GM12878 (cell line): Measurements from ENCODE around the gene NAA20. TPM values are rescaled to one million over a fixed set of nuclear protein-coding genes. Genes with fewer than 3 reads are reported as not detected.

ENCODE experiments used
- BHLHE40 ChIP-seq, 2 experiments: fragments of 450-650 bp in 1 of 2; IDR thresholded peaks; 2 replicates each; pipeline ENCODE4 v1.6.1; 2011 to 2017; ENCODE audit warnings: low read depth in 2 of 2, borderline replicate concordance in 1 of 2, improper control_type of control experiment in 1 of 2, low read length in 1 of 2, mild to moderate bottlenecking in 1 of 2
- CREB1 ChIP-seq: IDR thresholded peaks from 2 replicates; pipeline ENCODE4 v1.6.1; 2012; ENCODE audit warnings: low read depth, mild to moderate bottlenecking, inconsistent platforms
- GATAD2B ChIP-seq: fragments of 450-650 bp; conservative IDR thresholded peaks from 2 replicates; pipeline ENCODE4 v1.6.1; 2017; ENCODE audit warnings: low read depth, mild to moderate bottlenecking, moderate library complexity
- MEF2A ChIP-seq: IDR thresholded peaks from 2 replicates; pipeline ENCODE4 v1.6.1; 2011; ENCODE audit warnings: low read depth, mild to moderate bottlenecking, low read length, moderate library complexity; ENCODE audit not compliant: insufficient read depth
- NFIC ChIP-seq: IDR thresholded peaks from 2 replicates; pipeline ENCODE4 v1.6.1; 2012; ENCODE audit warnings: low read depth, mild to moderate bottlenecking, inconsistent platforms, low read length, moderate library complexity
- NR2C2 ChIP-seq: IDR thresholded peaks from 2 replicates; pipeline ENCODE4 v1.6.1; 2011; ENCODE audit warnings: borderline replicate concordance, low read depth; ENCODE audit not compliant: control insufficient read depth, insufficient read length
- NR2F1 ChIP-seq: fragments of 450-650 bp; conservative IDR thresholded peaks from 2 replicates; pipeline ENCODE4 v1.6.1; 2017; ENCODE audit warnings: mild to moderate bottlenecking
- RAD51 ChIP-seq: fragments of 450-650 bp; IDR thresholded peaks from 2 replicates; pipeline ENCODE4 v1.6.1; 2016; ENCODE audit warnings: moderate library complexity, mild to moderate bottlenecking, inconsistent platforms
- RCOR1 ChIP-seq: conservative IDR thresholded peaks from 2 replicates; pipeline ENCODE4 v1.6.1; 2012; ENCODE audit warnings: low read depth, low read length, improper control_type of control experiment
- RFX5 ChIP-seq: IDR thresholded peaks from 2 replicates; pipeline ENCODE4 v1.6.1; 2011; ENCODE audit warnings: low read depth, low read length, improper control_type of control experiment
- SMAD1 ChIP-seq: fragments of 450-650 bp; IDR thresholded peaks from 2 replicates; pipeline ENCODE4 v1.6.1; 2018; ENCODE audit warnings: mild to moderate bottlenecking, low read depth; ENCODE audit not compliant: partially characterized antibody
- STAT1 ChIP-seq: fragments of 450-650 bp; conservative IDR thresholded peaks from 2 replicates; pipeline ENCODE4 v1.6.1; 2014; ENCODE audit warnings: antibody characterized with exemption, mild to moderate bottlenecking
- STAT3 ChIP-seq: IDR thresholded peaks from 2 replicates; pipeline ENCODE4 v1.6.1; 2011; ENCODE audit warnings: low read depth, low read length, improper control_type of control experiment
- SUPT20H ChIP-seq: IDR thresholded peaks from 2 replicates; pipeline ENCODE4 v1.6.1; 2011; ENCODE audit warnings: low read depth, mild to moderate bottlenecking, low read length, moderate library complexity, borderline replicate concordance; ENCODE audit not compliant: control insufficient read depth
- ZZZ3 ChIP-seq: IDR thresholded peaks from 2 replicates; pipeline ENCODE4 v1.6.1; 2011; ENCODE audit warnings: low read depth; ENCODE audit not compliant: control insufficient read depth, insufficient read length
- polyA plus RNA-seq, 11 experiments: library from polyadenylated mRNA; depleted of rRNA in 4 of 11; unstranded in 6 of 11; stranded (reverse) in 5 of 11; fragments of >200 nt; fragmentation: Nextera tagmentation in 4 of 11; fragmentation: Illumina TruSeq in 1 of 11; extraction: Ambion mirVana in 4 of 11; extraction: Trizol in 1 of 11; gene quantifications; 1 replicate in 1 of 11; 2 replicates in 10 of 11; pipeline versions ENCODE4 v1.2.1 to v1.2.3, GENCODE V29; 2011 to 2016; ENCODE audit warnings: inconsistent platforms in 2 of 11, missing spikeins in 2 of 11, low read depth in 1 of 11
- total RNA-seq, 4 experiments: library from RNA; depleted of rRNA in 3 of 4; stranded (reverse); fragments of >200 nt in 3 of 4; fragmentation: Illumina TruSeq in 1 of 4; extraction: Trizol in 1 of 4; gene quantifications; 2 replicates each; pipeline versions ENCODE4 v1.2.1 to v1.2.3, GENCODE V29; 2013 to 2021
- TF ChIP-seq, protein P1 (sequence below): fragments of 150-350 bp; IDR thresholded peaks from 2 replicates; pipeline ENCODE4 v1.6.1; 2016; ENCODE audit warnings: low read depth, low read length
- TF ChIP-seq, protein P2 (sequence below): IDR thresholded peaks from 2 replicates; pipeline ENCODE4 v1.6.1; 2012; ENCODE audit warnings: low read depth, low read length, improper control_type of control experiment
- TF ChIP-seq, protein P3 (sequence below): IDR thresholded peaks from 2 replicates; pipeline ENCODE4 v1.6.1; 2012; ENCODE audit warnings: low read length, inconsistent platforms

Gene NAA20
- total and polyA plus RNA-seq, 10 of the 15 experiments (the other 5 are each of a cell fraction or from before 2014, with no cell fraction given): 48.3 to 366 (median 89.1) TPM

DNA sequence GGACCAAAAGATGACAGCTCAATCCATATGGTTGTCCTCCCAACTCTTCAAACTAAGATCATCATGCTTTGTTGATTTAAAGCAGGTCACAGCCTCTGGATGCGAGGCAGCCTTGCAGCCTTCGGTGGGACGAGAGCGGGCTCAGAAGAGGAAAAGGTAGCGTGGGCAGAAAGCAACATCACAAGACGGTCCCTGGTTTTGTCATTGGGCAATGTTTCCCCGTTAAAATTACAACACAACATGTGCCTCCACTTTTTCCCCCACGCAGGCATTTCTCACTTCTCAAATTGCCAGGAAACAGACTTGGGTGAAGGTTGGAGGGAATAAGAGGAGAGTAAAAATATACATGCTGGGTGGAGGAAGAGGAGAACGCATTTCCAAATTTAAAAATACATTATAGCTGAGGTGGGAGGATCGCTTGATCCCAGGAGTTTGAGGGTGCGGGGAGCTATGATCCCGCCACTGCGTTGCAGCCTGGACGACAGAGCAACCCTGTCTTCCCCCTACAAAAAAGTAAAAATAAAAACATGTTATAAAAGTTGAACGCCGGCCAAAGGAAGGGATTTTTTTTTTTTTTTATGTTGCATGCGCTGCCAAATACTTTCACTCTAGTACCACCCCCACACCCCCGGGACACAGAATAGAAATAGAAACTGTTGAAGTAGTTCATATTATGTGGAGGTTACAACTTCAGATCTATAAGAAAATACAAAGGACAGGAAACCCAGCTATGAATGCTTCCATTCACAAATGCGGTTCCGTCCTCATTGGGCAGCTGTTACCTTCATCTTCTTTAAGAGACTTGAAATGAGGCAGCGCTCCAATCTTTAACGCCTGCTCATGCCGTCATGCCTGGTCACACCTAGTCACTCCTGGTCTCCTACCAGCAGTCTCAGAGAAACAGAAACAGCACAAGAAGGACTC is 13.9 kb upstream of the NAA20 start (continued):
- TF ChIP-seq, protein P1, sequence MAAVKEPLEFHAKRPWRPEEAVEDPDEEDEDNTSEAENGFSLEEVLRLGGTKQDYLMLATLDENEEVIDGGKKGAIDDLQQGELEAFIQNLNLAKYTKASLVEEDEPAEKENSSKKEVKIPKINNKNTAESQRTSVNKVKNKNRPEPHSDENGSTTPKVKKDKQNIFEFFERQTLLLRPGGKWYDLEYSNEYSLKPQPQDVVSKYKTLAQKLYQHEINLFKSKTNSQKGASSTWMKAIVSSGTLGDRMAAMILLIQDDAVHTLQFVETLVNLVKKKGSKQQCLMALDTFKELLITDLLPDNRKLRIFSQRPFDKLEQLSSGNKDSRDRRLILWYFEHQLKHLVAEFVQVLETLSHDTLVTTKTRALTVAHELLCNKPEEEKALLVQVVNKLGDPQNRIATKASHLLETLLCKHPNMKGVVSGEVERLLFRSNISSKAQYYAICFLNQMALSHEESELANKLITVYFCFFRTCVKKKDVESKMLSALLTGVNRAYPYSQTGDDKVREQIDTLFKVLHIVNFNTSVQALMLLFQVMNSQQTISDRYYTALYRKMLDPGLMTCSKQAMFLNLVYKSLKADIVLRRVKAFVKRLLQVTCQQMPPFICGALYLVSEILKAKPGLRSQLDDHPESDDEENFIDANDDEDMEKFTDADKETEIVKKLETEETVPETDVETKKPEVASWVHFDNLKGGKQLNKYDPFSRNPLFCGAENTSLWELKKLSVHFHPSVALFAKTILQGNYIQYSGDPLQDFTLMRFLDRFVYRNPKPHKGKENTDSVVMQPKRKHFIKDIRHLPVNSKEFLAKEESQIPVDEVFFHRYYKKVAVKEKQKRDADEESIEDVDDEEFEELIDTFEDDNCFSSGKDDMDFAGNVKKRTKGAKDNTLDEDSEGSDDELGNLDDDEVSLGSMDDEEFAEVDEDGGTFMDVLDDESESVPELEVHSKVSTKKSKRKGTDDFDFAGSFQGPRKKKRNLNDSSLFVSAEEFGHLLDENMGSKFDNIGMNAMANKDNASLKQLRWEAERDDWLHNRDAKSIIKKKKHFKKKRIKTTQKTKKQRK: no peak
- TF ChIP-seq SUPT20H (no peak), STAT1 (no peak), ZZZ3 (no peak), CREB1 (peak; percentile 66; the same call in 1 of the 2 replicates), NFIC (peak; percentile 42; the same call in 1 of the 2 replicates), SMAD1 (no peak), MEF2A (0 out of 2 replicates have a peak, but pooled peaks have one; percentile 24), NR2C2 (no peak), RAD51 (no peak), STAT3 (no peak), BHLHE40 (IDR thresholded peaks at IDR 0.05; ENCODE audit: borderline replicate concordance in 1 of 2, low read depth in 2 of 2, low read length in 1 of 2) (no peak), RCOR1 (no peak), NR2F1 (no peak), GATAD2B (no peak), RFX5 (no peak)
- TF ChIP-seq, protein P2, sequence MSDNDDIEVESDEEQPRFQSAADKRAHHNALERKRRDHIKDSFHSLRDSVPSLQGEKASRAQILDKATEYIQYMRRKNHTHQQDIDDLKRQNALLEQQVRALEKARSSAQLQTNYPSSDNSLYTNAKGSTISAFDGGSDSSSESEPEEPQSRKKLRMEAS: no peak
- TF ChIP-seq, protein P3, sequence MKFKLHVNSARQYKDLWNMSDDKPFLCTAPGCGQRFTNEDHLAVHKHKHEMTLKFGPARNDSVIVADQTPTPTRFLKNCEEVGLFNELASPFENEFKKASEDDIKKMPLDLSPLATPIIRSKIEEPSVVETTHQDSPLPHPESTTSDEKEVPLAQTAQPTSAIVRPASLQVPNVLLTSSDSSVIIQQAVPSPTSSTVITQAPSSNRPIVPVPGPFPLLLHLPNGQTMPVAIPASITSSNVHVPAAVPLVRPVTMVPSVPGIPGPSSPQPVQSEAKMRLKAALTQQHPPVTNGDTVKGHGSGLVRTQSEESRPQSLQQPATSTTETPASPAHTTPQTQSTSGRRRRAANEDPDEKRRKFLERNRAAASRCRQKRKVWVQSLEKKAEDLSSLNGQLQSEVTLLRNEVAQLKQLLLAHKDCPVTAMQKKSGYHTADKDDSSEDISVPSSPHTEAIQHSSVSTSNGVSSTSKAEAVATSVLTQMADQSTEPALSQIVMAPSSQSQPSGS: no peak
